ENCODE results near the gene MYOM1.
"Not testable (repeated sequence)": the region's sequence is repeated elsewhere in the genome, so short reads cannot be mapped to it uniquely, and the experiment has no call there.

Gene MYOM1

GRCh38 chr18:3084206-3084605 is 135.6 kb downstream of the MYOM1 start:
- DNase-seq (ENCODE audit: low read depth) = no peak

GRCh38 chr18:3083766-3084165 is 136.0 kb downstream of the MYOM1 start:
- DNase-seq (ENCODE audit: low read depth) = no peak

GRCh38 chr18:3081584-3081991 is 138.2 kb downstream of the MYOM1 start:
- DNase-seq (ENCODE audit: low read depth) = no peak

- DNase-seq (ENCODE audit: low read depth) = no peak
These were observed 140.1 kb downstream of the MYOM1 start for GRCh38 chr18:3079653-3080052.

DNA sequence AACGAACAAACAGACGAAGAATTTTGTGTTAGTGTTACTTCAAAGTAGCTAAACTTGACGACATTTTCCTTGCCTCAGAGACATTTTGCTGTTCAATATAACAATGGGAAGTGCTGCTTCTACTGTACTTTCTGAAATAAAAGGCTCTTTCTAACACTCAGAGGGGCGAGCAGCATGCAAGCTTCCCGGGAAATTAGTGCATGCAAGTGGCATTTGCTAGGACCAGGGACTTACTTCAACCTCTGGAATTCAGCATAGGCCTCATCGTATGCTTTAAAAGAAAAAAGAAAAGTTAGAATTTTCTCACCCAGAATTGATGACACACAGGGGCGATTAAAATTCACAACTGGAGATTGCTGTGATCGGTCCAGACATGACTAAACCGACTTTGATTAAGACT is 144.3 kb downstream of the MYOM1 start:
- DNase-seq (ENCODE audit: low read depth) = no peak

DNA sequence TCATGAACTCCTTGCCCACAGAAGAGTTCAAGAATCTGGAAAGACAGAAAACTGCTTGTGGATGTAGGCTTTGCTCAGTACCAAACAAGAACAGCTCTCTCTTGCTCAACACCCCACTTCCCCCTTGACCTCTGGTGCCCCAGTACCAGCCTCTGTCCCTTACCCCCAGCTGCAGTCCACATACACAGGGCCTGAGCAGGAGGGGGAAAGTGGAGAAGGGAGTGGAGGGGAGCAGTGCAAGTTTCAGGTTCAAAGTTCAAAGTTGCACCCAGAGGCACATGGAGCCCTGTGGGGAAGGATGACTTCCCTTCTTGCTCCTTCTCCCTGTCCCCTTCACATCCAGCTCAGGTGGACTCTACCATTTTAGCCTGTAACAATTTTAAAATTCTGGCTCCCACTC is 145.7 kb downstream of the MYOM1 start:
- no peak for DNase-seq (ENCODE audit: low read depth)

- not testable (repeated sequence) for DNase-seq (ENCODE audit: low read depth)
These were observed 146.4 kb downstream of the MYOM1 start for GRCh38 chr18:3073353-3073752.

DNA sequence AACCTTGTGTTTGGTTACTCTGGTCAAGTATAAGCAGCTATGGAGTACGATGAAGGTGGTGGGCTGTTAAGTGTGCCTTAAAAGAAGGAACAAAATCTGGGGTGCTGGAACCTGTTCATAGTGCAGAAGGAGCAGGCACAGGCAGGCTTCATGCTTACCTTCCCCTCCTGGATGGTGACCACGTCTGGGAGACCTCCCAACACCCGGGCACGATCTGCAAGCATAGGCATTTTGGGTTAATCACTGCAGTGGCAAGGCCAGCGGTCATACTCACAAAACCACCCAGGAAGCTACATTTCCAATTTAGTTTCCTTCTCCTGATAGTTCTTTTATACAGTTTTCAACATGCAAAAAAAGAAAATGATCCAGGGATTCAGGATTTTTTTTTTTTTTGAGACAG is 148.1 kb downstream of the MYOM1 start:
- no peak for DNase-seq (ENCODE audit: low read depth)

DNA sequence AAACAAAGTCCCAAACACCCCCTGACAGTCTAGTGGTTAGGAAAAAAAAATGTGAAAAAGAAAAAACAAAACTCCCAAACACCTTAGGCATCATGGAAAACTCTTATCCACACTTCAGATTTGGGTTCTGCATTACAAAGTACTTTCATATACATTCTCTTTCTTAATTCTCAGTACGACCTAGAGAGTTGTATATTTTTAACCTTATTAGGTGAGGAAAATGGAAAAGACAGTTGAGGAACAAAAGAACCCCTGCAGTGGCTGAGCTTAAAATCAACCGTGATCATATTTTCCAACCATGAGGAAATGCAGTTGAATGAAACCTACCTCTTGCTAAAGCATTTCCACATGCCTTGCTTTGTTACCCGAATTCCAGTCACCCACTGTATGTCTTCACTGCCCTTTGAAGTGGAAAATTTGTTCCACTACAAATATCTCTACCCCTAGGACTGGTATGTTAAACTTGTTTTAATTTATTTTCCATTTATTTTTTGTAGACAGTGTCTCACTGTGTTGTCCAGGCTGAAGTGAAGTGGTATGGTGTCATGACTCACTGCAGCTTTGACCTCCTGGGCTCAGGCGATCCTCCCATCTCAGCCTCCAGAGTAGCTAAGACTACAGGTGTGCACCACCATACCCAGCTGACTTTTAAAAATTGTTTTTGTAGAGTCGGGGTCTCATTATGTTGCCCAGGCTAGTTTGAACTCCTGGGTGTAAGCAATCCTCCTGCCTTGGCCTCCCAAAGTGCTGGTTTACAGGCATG is 149.9 kb downstream of the MYOM1 start:
- no peak for DNase-seq (ENCODE audit: low read depth)

GRCh38 chr18:3067722-3068121 is 152.0 kb downstream of the MYOM1 start:
- DNase-seq (ENCODE audit: low read depth) = no peak

GRCh38 chr18:3067165-3067661 is 152.6 kb downstream of the MYOM1 start:
- no peak for DNase-seq (ENCODE audit: low read depth)

DNA sequence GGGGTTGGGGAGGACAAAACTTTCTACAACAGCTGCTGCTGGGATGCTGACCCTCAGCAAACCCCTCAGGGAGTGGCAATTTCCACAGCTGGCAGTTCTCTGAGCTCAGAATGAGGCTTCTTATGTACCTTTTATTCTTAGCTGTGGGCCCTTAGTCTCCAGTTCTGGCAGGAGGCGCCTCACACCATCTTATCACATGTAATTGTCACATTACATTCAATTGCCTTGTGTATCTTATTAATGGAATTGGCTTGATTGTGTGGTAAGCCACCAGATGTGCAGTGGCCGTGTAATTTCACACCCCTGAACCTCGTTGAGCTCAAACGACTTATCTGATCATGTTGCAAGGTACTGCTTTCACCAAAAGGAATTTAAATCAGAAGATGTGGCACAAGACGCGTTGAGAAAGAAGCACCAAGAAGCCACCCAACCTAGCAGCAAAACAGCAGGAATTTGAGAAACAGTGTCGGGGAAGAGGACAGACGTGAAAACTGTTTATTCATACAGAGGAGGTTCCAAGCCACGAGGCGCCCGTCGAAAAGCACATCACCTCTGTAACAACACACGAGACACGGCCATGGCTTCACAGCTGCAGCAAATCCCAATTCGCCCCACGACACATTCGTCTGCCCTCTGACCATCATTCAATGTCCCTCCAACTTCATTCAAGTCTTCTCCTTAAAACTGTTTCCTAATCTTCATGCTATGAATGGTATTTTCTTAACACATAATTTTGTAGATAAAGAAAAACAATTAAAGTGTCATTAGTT is 153.2 kb downstream of the MYOM1 start:
- no peak for DNase-seq (ENCODE audit: low read depth)

DNA sequence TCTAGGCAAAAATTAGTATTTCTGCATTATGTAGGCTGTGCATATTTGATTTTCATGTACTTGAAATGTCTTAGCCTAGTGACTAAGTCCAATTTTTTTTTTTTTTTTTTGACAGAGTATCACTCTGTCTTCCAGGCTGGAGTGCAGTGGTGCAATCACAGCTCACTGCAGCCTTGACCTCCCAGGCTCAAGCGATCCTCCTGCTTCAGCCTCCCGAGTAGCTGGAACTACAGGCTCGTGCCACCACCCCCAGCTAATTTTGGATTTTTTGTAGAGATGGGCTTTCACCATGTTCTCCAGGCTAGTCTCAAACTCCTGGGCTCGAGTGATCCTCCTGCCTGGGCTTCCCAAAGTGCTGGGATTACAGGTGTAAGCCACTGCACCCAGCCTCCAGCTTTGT is 156.0 kb downstream of the MYOM1 start:
- not testable (repeated sequence) for DNase-seq (ENCODE audit: low read depth)

GRCh38 chr18:3062798-3063680 is 156.7 kb downstream of the MYOM1 start:
- peak; percentile 20 for DNase-seq (ENCODE audit: low read depth)

DNA sequence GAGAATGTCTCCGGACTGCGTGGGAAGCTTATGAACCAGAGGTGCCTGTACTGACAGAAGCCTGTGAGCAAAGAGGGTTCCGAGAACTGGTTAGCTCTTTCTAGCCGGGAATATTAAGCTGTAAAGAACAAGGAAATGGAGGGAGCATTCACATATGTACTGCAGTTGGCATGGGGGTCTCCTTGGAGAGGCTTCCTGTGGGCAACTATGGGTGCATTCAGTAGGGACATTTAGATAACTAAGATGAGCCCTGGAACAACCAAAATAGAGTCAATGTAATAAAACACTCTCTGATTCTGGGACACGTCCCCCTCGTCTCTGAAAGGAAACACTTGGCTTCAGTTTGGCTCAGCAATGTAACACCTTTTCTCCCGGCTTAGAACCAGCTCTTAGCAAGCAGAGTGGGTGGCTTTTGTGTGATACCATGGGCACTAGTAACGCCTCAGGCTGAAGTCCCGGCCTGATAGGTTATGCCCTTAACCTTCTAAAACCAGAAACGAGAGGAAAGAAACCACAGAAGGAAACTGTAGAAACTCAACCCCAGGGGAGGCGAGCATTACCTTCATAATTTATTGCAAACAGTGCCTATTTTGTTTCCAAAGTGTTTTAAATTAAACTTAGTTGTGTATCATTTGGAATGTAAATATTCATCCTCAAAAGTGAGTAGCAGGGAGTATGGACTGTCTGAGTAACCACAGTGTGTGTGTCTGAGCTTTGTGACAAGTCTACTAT is 158.0 kb downstream of the MYOM1 start:
- no peak for DNase-seq (ENCODE audit: low read depth)

- peak; percentile 19 for DNase-seq (ENCODE audit: low read depth)
These were observed 158.8 kb downstream of the MYOM1 start for GRCh38 chr18:3060667-3061580.

DNA sequence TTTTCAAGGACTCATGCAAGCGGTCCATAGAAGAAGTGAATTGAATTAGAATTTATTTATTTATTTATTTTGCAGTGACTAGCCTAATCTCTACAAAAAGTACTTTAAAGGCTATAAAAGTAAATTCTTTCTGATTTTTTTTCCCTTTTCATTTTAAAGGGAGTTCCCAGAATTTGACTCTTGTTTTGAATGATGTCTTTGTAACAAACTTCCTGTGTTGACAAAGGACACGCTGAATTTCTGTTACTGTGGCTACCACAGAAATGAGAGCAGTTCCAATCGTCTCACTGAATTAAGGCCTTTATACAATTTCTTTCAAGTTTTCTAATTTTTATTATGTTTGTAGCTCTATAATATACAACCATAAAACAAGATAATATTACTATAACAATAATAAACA is 160.5 kb downstream of the MYOM1 start:
- DNase-seq (ENCODE audit: low read depth) = no peak

DNA sequence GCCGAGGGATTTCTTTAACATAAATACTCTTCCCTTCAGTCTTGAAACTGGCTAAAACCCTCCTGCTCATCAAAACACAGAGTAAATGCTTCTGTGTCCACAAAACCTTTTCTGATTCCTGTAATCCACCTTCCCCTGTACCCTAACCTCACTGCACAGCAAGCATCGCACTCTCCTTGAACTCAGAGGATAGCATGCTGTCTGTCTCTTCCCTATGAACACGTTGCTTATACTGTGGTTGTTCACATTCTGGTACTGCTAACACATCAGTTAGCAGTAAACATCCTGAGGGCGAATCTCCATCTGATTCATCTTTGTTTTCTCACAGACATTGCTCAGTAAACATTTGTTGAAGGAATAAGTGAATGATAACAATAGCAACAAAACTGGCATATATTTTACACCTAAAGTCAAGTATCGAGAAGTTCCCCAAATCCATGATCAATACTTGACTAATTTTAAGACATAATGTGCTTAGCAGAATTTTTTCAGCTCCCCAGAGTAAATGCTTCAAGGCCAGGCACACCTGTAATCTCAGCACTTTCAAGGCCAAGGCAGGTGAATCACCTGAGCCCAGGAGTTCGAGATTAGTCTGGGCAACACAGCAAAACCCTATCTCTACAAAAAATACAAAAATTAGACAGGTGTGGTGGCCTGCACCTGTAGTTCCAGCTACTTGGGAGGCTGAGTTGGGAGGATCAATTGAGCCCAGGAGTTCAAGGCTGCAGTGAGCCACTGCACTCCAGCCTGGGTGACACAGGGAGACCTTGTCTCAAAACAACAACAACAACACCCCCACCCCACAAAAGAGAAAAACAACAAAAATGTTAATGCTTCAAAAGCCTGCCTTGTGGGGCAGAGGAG is 161.2 kb downstream of the MYOM1 start:
- no peak for DNase-seq (ENCODE audit: low read depth)

- no peak for DNase-seq (ENCODE audit: low read depth)
These were observed 162.2 kb downstream of the MYOM1 start for GRCh38 chr18:3057526-3057925.

DNA sequence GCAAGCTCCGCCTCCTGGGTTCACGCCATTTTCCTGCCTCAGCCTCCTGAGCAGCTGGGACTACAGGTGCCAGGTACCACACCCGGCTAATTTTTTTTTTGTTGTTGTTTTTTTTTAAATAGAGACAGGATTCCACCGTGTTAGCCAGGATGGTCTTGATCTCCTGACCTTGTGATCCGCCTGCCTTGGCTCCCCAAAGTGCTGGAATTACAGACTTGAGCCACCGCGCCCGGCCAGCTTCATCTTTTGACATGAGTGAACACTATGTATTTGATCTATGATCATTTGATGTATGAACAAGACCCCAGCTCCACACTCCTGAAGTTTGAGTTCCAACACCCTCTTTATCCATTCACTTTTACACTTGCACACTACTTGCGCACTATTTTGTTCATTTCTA is 163.5 kb downstream of the MYOM1 start:
- no peak for DNase-seq (ENCODE audit: low read depth)
